HFFc6 (cell line): ENCODE data around the gene DLEU7. TPM values are rescaled to one million over a fixed set of nuclear protein-coding genes. Genes with fewer than 3 reads are reported as not detected.

ENCODE experiments used
- DNase-seq: peaks from one replicate; pipeline ENCODE4 v3.0.0-alpha.2; 2018
- H3K27ac Mint-ChIP-seq: 2 replicates; pipeline ENCODE4 v1.8.0; 2020; ENCODE audit warnings: mild to moderate bottlenecking, mixed read lengths
- H3K27me3 Mint-ChIP-seq: 2 replicates; pipeline ENCODE4 v1.8.0; 2021; ENCODE audit warnings: mild to moderate bottlenecking, moderate library complexity, mixed read lengths; ENCODE audit not compliant: insufficient read depth
- H3K36me3 Mint-ChIP-seq: 2 replicates; pipeline ENCODE4 v1.8.0; 2021; ENCODE audit warnings: low read depth, mixed read lengths
- H3K4me1 Mint-ChIP-seq: 2 replicates; pipeline ENCODE4 v1.8.0; 2020; ENCODE audit warnings: low read depth, mixed read lengths
- H3K4me3 Mint-ChIP-seq: 2 replicates; pipeline ENCODE4 v1.8.0; 2020; ENCODE audit warnings: mild to moderate bottlenecking, moderate library complexity, mixed read lengths
- H3K9me3 Mint-ChIP-seq: 2 replicates; pipeline ENCODE4 v1.8.0; 2020; ENCODE audit warnings: mild to moderate bottlenecking, mixed read lengths
- total RNA-seq, 6 experiments: library from RNA; stranded (reverse); fragmentation: NEBNext Ultra II Directional; extraction: Animal tissue kit (Norgen Biotek cat#: 25700); gene quantifications; 2 replicates in 1 of 6; 3 replicates in 5 of 6; pipeline ENCODE4 v1.2.3, GENCODE V29; 2021
- TF ChIP-seq, protein P1 (sequence below): fragments of 200-600 bp; sonication (generic); IDR thresholded peaks from 2 replicates; pipeline ENCODE4 v1.5.0; 2021; ENCODE audit warnings: antibody characterized with exemption, mild to moderate bottlenecking

The DLEU7 gene
- total RNA-seq, 6 experiments from 2014 or later, result not detected

DNA sequence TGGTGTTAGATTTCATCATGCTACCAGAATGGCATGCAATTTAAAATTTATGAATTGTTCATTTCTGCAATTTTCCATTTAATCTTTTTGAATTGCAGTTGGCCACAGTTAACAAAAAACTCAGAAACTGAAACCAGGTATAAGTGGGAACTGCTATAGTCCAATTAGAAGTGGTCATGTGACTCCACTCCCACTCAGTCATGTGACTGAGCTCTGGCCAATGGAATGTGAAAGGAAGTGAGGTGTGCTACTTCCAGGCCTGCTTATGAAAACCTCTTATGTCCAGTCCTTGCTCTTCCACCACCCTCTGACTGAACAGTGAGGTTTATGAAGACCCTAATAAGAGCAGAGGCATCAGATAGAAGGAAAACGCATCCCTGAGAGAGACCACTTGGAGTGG, 47.0 kb downstream of the DLEU7 start:
- no peaks in the 10 kb centered on the region for H3K9me3 Mint-ChIP-seq
- peaks cover 10% of the 10 kb centered on the region for H3K4me1 Mint-ChIP-seq
- peaks cover 13% of the 10 kb centered on the region for H3K27me3 Mint-ChIP-seq
- no peak overlapping the region for H3K4me3 Mint-ChIP-seq
- no peak for DNase-seq
- H3K36me3 Mint-ChIP-seq, result no peaks in the 10 kb centered on the region
- TF ChIP-seq, protein P1, sequence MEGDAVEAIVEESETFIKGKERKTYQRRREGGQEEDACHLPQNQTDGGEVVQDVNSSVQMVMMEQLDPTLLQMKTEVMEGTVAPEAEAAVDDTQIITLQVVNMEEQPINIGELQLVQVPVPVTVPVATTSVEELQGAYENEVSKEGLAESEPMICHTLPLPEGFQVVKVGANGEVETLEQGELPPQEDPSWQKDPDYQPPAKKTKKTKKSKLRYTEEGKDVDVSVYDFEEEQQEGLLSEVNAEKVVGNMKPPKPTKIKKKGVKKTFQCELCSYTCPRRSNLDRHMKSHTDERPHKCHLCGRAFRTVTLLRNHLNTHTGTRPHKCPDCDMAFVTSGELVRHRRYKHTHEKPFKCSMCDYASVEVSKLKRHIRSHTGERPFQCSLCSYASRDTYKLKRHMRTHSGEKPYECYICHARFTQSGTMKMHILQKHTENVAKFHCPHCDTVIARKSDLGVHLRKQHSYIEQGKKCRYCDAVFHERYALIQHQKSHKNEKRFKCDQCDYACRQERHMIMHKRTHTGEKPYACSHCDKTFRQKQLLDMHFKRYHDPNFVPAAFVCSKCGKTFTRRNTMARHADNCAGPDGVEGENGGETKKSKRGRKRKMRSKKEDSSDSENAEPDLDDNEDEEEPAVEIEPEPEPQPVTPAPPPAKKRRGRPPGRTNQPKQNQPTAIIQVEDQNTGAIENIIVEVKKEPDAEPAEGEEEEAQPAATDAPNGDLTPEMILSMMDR, result no peak
- no peak overlapping the region for H3K27ac Mint-ChIP-seq

DNA sequence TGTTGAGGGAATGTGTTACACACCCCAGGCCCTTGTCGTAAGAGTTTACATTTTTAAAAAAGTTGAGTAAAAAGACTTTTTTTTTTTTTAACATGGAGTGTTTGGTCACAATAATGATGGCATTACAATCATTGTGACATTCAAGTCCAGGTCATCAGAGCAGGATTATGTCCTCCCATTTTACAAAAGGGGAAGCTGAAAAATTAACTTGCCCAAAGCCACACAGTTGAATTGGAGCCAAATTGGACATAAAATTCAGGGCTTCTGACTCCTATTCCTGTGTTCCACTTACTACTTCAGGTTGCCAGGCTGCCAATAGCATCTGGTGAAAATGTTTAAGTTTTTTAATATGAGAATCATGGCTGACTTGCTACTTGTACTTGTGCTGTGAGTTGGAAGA, 49.3 kb downstream of the DLEU7 start:
- Mint-ChIP-seq H3K27me3 (peaks cover 21% of the 10 kb centered on the region), H3K27ac (no peak overlapping the region)

DNA sequence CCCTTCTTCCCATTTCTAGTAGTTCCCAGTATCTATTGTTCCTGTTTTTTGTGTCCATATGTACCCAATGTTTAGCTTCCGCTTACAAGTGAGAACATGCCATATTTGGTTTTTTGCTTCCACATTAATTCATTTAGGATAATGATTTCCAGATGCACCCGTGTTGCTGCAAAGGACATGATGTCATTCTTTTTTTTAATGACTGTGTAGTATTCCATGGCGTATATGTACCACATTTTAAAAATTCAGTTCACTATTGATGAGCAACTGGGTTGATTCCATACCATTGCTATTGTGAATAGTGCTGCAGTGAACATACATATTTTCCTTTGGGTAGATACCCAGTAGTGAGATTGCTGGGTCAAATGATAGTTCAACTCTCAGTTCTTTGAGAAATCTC, 50.5 kb downstream of the DLEU7 start:
- TF ChIP-seq, protein P1, result no peak

More for the DNA sequence above, 49.3 kb downstream of the DLEU7 start:
- no peak for DNase-seq
- TF ChIP-seq, protein P1, result no peak
- Mint-ChIP-seq H3K36me3 (no peaks in the 10 kb centered on the region), H3K4me3 (no peak overlapping the region), H3K4me1 (peaks cover 6% of the 10 kb centered on the region), H3K9me3 (no peaks in the 10 kb centered on the region)

DNA sequence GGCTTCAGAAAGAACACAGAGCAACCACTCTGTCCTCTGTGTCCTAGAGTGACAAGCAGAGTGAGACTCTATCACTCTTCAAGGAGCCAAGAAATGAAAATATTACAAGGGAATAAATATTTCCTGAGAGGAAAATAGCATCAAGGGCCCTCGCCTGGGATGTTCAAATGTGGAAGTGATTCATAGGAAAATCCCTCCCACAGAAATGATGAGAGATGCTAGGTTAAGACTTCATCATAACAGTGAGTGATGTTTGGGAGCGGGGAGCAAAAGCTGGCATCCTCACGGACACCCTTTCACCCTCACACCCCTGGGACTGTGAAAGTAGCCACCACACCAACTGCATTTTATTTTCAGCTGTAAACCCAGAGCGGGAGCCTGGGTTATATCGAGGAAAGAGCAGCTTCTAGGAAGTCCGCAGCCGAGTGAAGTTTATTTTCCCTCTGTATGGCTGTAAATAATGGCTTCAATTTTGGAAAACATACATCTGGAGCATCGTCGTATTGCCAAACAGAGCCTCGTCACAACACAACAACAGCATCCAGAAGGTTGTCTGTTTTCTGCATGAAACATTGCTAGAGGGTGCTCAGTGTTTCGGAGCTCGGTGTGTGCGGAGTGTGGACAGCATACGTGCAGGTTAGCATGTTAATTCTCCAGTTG, 54.8 kb downstream of the DLEU7 start:
- H3K27ac Mint-ChIP-seq, result no peak overlapping the region
- no peak overlapping the region for H3K4me3 Mint-ChIP-seq
- DNase-seq, result no peak
- TF ChIP-seq, protein P1, result no peak
- H3K9me3 Mint-ChIP-seq, result no peaks in the 10 kb centered on the region
- H3K27me3 Mint-ChIP-seq, result peaks cover 29% of the 10 kb centered on the region
- no peaks in the 10 kb centered on the region for H3K36me3 Mint-ChIP-seq
- H3K4me1 Mint-ChIP-seq, result no peaks in the 10 kb centered on the region; the same call in 1 of the 2 replicates

More for the DNA sequence above, 50.5 kb downstream of the DLEU7 start:
- Mint-ChIP-seq H3K27me3 (peaks cover 26% of the 10 kb centered on the region), H3K27ac (no peak overlapping the region), H3K36me3 (no peaks in the 10 kb centered on the region), H3K4me1 (no peaks in the 10 kb centered on the region; the same call in 1 of the 2 replicates), H3K9me3 (no peaks in the 10 kb centered on the region), H3K4me3 (no peak overlapping the region)
- no peak for DNase-seq

DNA sequence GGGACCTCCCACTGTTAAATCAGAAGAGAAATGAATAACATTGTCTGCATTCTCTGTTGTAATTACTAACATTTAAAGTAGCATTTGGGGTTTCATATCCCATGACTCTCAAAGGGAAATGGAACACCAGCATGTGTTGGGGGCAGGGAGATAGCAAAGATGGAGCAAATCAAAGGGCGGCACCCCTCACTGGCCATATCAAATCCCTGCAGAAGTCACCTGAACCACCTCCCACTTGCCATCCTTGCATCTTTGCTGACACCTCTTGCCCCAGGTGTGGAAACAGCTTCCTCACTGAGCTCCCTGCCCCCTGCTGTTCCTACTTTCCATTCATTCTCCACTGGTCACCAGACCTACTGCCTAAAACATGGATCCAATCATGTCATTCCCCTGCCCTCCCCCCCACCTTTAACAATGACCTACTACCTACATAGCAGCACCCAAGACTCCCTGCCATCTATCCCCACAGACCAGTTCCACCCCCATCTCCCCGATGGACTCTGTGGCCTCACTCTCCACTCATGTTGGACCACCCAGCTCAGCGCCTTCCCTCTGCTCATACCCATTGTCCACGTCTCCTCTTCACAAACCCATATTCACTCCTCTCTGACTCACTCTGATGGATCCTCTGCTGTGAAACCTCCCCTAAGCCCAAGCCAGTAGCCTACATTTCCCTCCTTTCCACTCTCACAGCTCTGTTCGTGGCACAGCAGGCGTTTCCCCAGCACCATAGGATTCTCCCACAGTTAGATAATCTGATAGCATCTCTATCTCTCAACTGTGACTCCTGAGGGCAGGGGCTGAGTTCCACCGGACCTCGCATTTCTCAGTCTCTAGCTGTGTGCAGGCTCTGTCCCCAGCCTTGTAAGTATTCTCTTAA, 55.9 kb downstream of the DLEU7 start:
- H3K4me3 Mint-ChIP-seq, result no peak overlapping the region
- H3K9me3 Mint-ChIP-seq, result no peaks in the 10 kb centered on the region
- peaks cover 32% of the 10 kb centered on the region for H3K27me3 Mint-ChIP-seq
- H3K4me1 Mint-ChIP-seq, result no peaks in the 10 kb centered on the region; the same call in 1 of the 2 replicates
- no peaks in the 10 kb centered on the region for H3K36me3 Mint-ChIP-seq
- no peak for DNase-seq
- H3K27ac Mint-ChIP-seq, result no peak overlapping the region
- TF ChIP-seq, protein P1, result no peak
